CD4-positive, alpha-beta T cell treated with Interleukin-17A for 4 hours (primary cell): ENCODE data around the gene RAD52.
"Not testable (repeated sequence)": the region's sequence is repeated elsewhere in the genome, so short reads cannot be mapped to it uniquely, and the experiment has no call there.

ENCODE experiments used
- DNase-seq: peaks from one replicate; pipeline ENCODE4 v3.0.0-alpha.2; 2020; ENCODE audit warnings: mixed read lengths

The RAD52 gene

GRCh38 chr12:966724-967123 is 17.2 kb upstream of the RAD52 start:
- no peak for DNase-seq

- DNase-seq: no peak
Observed at GRCh38 chr12:958588-959123, 9.2 kb upstream of the RAD52 start.

- no peak for DNase-seq
Observed at GRCh38 chr12:955939-956338, 6.4 kb upstream of the RAD52 start.

- DNase-seq: no peak
Observed at GRCh38 chr12:954741-955140, 5.2 kb upstream of the RAD52 start.

- DNase-seq: no peak
Observed at GRCh38 chr12:953776-954175, 4.3 kb upstream of the RAD52 start.

GRCh38 chr12:951176-951575 is 1.7 kb upstream of the RAD52 start:
- DNase-seq: no peak

GRCh38 chr12:948238-948637 is 1.3 kb downstream of the RAD52 start:
- no peak for DNase-seq

GRCh38 chr12:946631-947030 is 2.9 kb downstream of the RAD52 start:
- no peak for DNase-seq

GRCh38 chr12:946212-946611 is 3.3 kb downstream of the RAD52 start:
- DNase-seq: no peak

GRCh38 chr12:944211-944610 is 5.3 kb downstream of the RAD52 start:
- DNase-seq: no peak

- DNase-seq: no peak
Observed at GRCh38 chr12:943051-943450, 6.4 kb downstream of the RAD52 start.

- DNase-seq: no peak
Observed at GRCh38 chr12:938810-939209, 10.7 kb downstream of the RAD52 start.

GRCh38 chr12:936377-937345 is 12.8 kb downstream of the RAD52 start:
- DNase-seq: no peak

GRCh38 chr12:935891-936290 is 13.6 kb downstream of the RAD52 start:
- DNase-seq: not testable (repeated sequence)

- DNase-seq: no peak
Observed at GRCh38 chr12:931591-931990, 17.9 kb downstream of the RAD52 start.

GRCh38 chr12:931060-931459 is 18.4 kb downstream of the RAD52 start:
- DNase-seq: no peak

- no peak for DNase-seq
Observed at GRCh38 chr12:926641-927040, 22.9 kb downstream of the RAD52 start.

- no peak for DNase-seq
Observed at GRCh38 chr12:922285-922684, 27.2 kb downstream of the RAD52 start.

- DNase-seq: no peak
Observed at GRCh38 chr12:920676-921075, 28.8 kb downstream of the RAD52 start.

GRCh38 chr12:916712-917445 is 32.6 kb downstream of the RAD52 start:
- no peak for DNase-seq

GRCh38 chr12:916240-916639 is 33.3 kb downstream of the RAD52 start:
- peak; percentile 50 for DNase-seq

- DNase-seq: no peak
Observed at GRCh38 chr12:915090-915489, 34.4 kb downstream of the RAD52 start.

GRCh38 chr12:913919-914698 is 35.4 kb downstream of the RAD52 start:
- DNase-seq: no peak
